Neuronal stem cell (in vitro differentiated cells): ENCODE measurements around the gene NMBR.
"Not testable (repeated sequence)": the region's sequence is repeated elsewhere in the genome, so short reads cannot be mapped to it uniquely, and the experiment has no call there.

Experiments used
- DNase-seq: peaks from one replicate; pipeline ENCODE4 v3.0.0-alpha.2; 2013; ENCODE audit warnings: low spot score
- H2AFZ ChIP-seq: one replicate; pipeline ENCODE4 v1.6.1; 2013; ENCODE audit warnings: mild to moderate bottlenecking, low read length, inconsistent platforms
- H2AK5ac ChIP-seq: 2 replicates; pipeline ENCODE4 v1.6.1; 2013; ENCODE audit warnings: low read depth, mild to moderate bottlenecking, inconsistent platforms, low read length, moderate library complexity, mixed read lengths
- H2BK120ac ChIP-seq: 2 replicates; pipeline ENCODE4 v1.6.1; 2013; ENCODE audit warnings: low read depth, mild to moderate bottlenecking, inconsistent platforms, low read length, moderate library complexity, mixed read lengths
- H2BK12ac ChIP-seq: one replicate; pipeline ENCODE4 v1.6.1; 2013; ENCODE audit warnings: low read length, inconsistent platforms
- H2BK15ac ChIP-seq: 2 replicates; pipeline ENCODE4 v1.6.1; 2013; ENCODE audit warnings: mild to moderate bottlenecking, low read length, inconsistent platforms, mixed read lengths
- H2BK5ac ChIP-seq: one replicate; pipeline ENCODE4 v1.6.1; 2013; ENCODE audit warnings: inconsistent platforms, mild to moderate bottlenecking, low read length, moderate library complexity
- H3K14ac ChIP-seq: one replicate; pipeline ENCODE4 v1.6.1; 2013; ENCODE audit warnings: low read length, inconsistent platforms
- H3K18ac ChIP-seq: 2 replicates; pipeline ENCODE4 v1.6.1; 2013; ENCODE audit warnings: low read length, inconsistent platforms
- H3K23ac ChIP-seq: 2 replicates; pipeline ENCODE4 v1.6.1; 2013; ENCODE audit warnings: low read depth, mild to moderate bottlenecking, mixed read lengths, low read length, inconsistent platforms; ENCODE audit not compliant: poor library complexity
- H3K27ac ChIP-seq: replicated peaks from 3 replicates; pipeline ENCODE4 v1.5.1; 2013; ENCODE audit warnings: low read length, inconsistent platforms
- H3K27me3 ChIP-seq, 3 experiments: 2 replicates each; pipeline ENCODE4 v1.6.1; 2013; ENCODE audit warnings: low read length in 3 of 3, mild to moderate bottlenecking in 2 of 3, inconsistent platforms in 1 of 3, low read depth in 1 of 3, mixed read lengths in 1 of 3, moderate library complexity in 1 of 3; ENCODE audit not compliant: control insufficient read depth in 3 of 3, insufficient read depth in 3 of 3
- H3K36me3 ChIP-seq, 2 donors: replicated peaks in 1 of 2; 2 replicates each; pipeline ENCODE4 v1.6.1; 2013; ENCODE audit warnings: low read length in 2 of 2; ENCODE audit not compliant: control insufficient read depth in 2 of 2, insufficient read depth in 2 of 2
- H3K4ac ChIP-seq: 2 replicates; pipeline ENCODE4 v1.6.1; 2013; ENCODE audit warnings: inconsistent platforms, mild to moderate bottlenecking, low read length, moderate library complexity
- H3K4me1 ChIP-seq, 2 donors: 1 replicate in 1 of 2; 2 replicates in 1 of 2; pipeline ENCODE4 v1.6.1; 2013; ENCODE audit warnings: low read length in 2 of 2, low read depth in 1 of 2; ENCODE audit not compliant: control insufficient read depth in 2 of 2, insufficient read depth in 1 of 2
- H3K4me2 ChIP-seq: one replicate; pipeline ENCODE4 v1.6.1; 2013; ENCODE audit warnings: mild to moderate bottlenecking, low read length, inconsistent platforms; ENCODE audit not compliant: insufficient read depth, poor library complexity, severe bottlenecking
- H3K4me3 ChIP-seq, 2 donors: 2 replicates each; pipeline ENCODE4 v1.5.1; 2013; ENCODE audit warnings: low read length in 2 of 2, mild to moderate bottlenecking in 2 of 2, inconsistent platforms in 1 of 2, moderate library complexity in 1 of 2
- H3K79me1 ChIP-seq: one replicate; pipeline ENCODE4 v1.6.1; 2013; ENCODE audit warnings: low read depth, mild to moderate bottlenecking, inconsistent platforms, low read length, moderate library complexity
- H3K9ac ChIP-seq: one replicate; pipeline ENCODE4 v1.6.1; 2013; ENCODE audit warnings: mild to moderate bottlenecking, low read depth, low read length, inconsistent platforms; ENCODE audit not compliant: poor library complexity
- H3K9me3 ChIP-seq, 2 donors: replicated peaks in 1 of 2; 2 replicates each; pipeline versions ENCODE3 to v1.6.1; 2013; ENCODE audit warnings: low read length in 2 of 2, mild to moderate bottlenecking in 2 of 2, inconsistent platforms in 1 of 2, low read depth in 1 of 2, mixed read lengths in 1 of 2, moderate library complexity in 1 of 2; ENCODE audit not compliant: control insufficient read depth in 2 of 2, insufficient read depth in 1 of 2
- H4K8ac ChIP-seq: one replicate; pipeline ENCODE4 v1.6.1; 2013; ENCODE audit warnings: low read depth, mild to moderate bottlenecking, inconsistent platforms, low read length, moderate library complexity
- H4K91ac ChIP-seq: one replicate; pipeline ENCODE4 v1.6.1; 2013; ENCODE audit warnings: low read length, low read depth, mild to moderate bottlenecking, inconsistent platforms; ENCODE audit not compliant: poor library complexity
- WGBS, 2 donors: extraction: QIAGEN DNeasy Blood & Tissue Kit; methylation state at CpG; one replicate each; pipeline ENCODE4 v1.1.7; 2013; ENCODE audit warnings: missing lambda C conversion rate in 2 of 2, mixed read lengths in 1 of 2; ENCODE audit not compliant: insufficient read length in 2 of 2, insufficient replicate concordance in 1 of 2; ENCODE audit errors: extremely low coverage in 2 of 2; 5-methylcytosine and 5-hydroxymethylcytosine counted together

NMBR gene

DNA sequence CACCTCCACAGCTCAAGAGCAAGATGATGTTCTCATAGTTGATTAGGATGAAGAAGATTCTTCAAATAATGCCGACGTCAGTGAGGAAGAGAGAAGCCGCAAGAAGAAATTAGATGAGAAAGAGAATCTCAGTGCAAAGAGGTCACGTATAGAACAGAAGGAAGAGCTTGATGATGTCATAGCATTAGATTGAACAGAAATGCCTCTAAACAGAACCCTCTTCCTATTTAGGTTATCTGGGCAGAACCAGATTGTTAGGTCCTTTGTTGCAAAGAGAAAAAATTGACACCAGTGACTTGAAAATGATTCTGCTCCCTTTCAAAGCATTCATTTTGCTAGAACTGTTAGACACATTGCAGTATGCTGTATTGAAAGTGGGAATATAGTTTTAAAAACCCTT is 84.1 kb downstream of the NMBR start:
- H4K91ac ChIP-seq, H3K79me1 ChIP-seq, H3K14ac ChIP-seq, H2BK15ac ChIP-seq, H3K18ac ChIP-seq, H3K4me2 ChIP-seq, H3K4me3 ChIP-seq, H3K27me3 ChIP-seq, H3K9me3 ChIP-seq, H3K4ac ChIP-seq, H2BK12ac ChIP-seq, H2AFZ ChIP-seq, H3K36me3 ChIP-seq, H3K27ac ChIP-seq, H2BK120ac ChIP-seq, H3K23ac ChIP-seq, H3K4me1 ChIP-seq, H2BK5ac ChIP-seq, H4K8ac ChIP-seq, H3K9ac ChIP-seq, H2AK5ac ChIP-seq, DNase-seq: not testable (repeated sequence)
- WGBS, 2 donors: no CpG with 5 or more reads among the region's 4 CpGs

GRCh38 chr6:142058551-142059290 is 88.2 kb downstream of the NMBR start:
- no peak overlapping the region for H3K14ac ChIP-seq
- H2AFZ ChIP-seq: no peak overlapping the region
- no peaks in the 10 kb centered on the region for H3K79me1 ChIP-seq
- no peak overlapping the region for H2BK5ac ChIP-seq
- no peaks in the 10 kb centered on the region for H3K36me3 ChIP-seq
- no peak overlapping the region for H3K4ac ChIP-seq
- no peak overlapping the region for H3K4me2 ChIP-seq
- WGBS, 2 donors: no CpG with 5 or more reads among the region's 3 CpGs
- no peak overlapping the region for H3K4me3 ChIP-seq
- H3K9ac ChIP-seq: no peak overlapping the region
- no peak overlapping the region for H3K18ac ChIP-seq
- H3K4me1 ChIP-seq: peaks cover 0 to 7% of the 10 kb centered on the region in 2 donors
- H2AK5ac ChIP-seq: no peak overlapping the region
- H3K9me3 ChIP-seq: no peaks in the 10 kb centered on the region
- no peak overlapping the region for H2BK12ac ChIP-seq
- no peak overlapping the region for H3K27ac ChIP-seq
- no peaks in the 10 kb centered on the region for H3K27me3 ChIP-seq
- H2BK15ac ChIP-seq: no peak overlapping the region
- no peak overlapping the region for H4K91ac ChIP-seq
- H4K8ac ChIP-seq: no peak overlapping the region
- no peak overlapping the region for H3K23ac ChIP-seq
- H2BK120ac ChIP-seq: no peak overlapping the region
- no peak for DNase-seq

- Histone ChIP-seq H3K27me3 (no peaks in the 10 kb centered on the region), H2BK120ac (no peak overlapping the region), H3K9ac (no peak overlapping the region), H2AK5ac (no peak overlapping the region), H3K18ac (no peak overlapping the region), H3K4me1 (peaks cover 0 to 3% of the 10 kb centered on the region in 2 donors), H2AFZ (no peak overlapping the region), H3K4me2 (no peak overlapping the region), H3K23ac (no peak overlapping the region), H4K91ac (no peak overlapping the region), H3K27ac (no peak overlapping the region), H3K4me3 (no peak overlapping the region), H4K8ac (no peak overlapping the region), H2BK5ac (no peak overlapping the region), H2BK12ac (no peak overlapping the region), H3K79me1 (no peaks in the 10 kb centered on the region), H3K4ac (no peak overlapping the region), H2BK15ac (no peak overlapping the region), H3K9me3 (no peaks in the 10 kb centered on the region), H3K14ac (no peak overlapping the region), H3K36me3 (no peaks in the 10 kb centered on the region)
- DNase-seq: no peak
- WGBS, 2 donors: no CpG with 5 or more reads among the region's 3 CpGs
These were observed 91.7 kb downstream of the NMBR start for GRCh38 chr6:142055219-142055618.

- Histone ChIP-seq H3K4me3 (no peak overlapping the region), H3K27me3 (no peaks in the 10 kb centered on the region), H3K27ac (no peak overlapping the region), H2BK5ac (no peak overlapping the region), H3K23ac (no peak overlapping the region), H3K4ac (no peak overlapping the region), H3K79me1 (no peaks in the 10 kb centered on the region), H2BK15ac (no peak overlapping the region), H3K14ac (no peak overlapping the region), H2BK12ac (no peak overlapping the region), H3K18ac (no peak overlapping the region), H2AK5ac (no peak overlapping the region), H2AFZ (no peak overlapping the region), H3K36me3 (no peaks in the 10 kb centered on the region), H4K91ac (no peak overlapping the region), H3K9me3 (no peaks in the 10 kb centered on the region), H4K8ac (no peak overlapping the region), H3K4me1 (no peaks in the 10 kb centered on the region), H3K4me2 (no peak overlapping the region), H2BK120ac (no peak overlapping the region), H3K9ac (no peak overlapping the region)
- no peak for DNase-seq
These were observed 95.5 kb downstream of the NMBR start for GRCh38 chr6:142051404-142051803.
